A673 (cell line): ENCODE measurements around the gene CLEC4M. TPM values are rescaled to one million over a fixed set of nuclear protein-coding genes. Genes with fewer than 3 reads are reported as not detected.

ENCODE experiments used
- BruUV-seq: library from RNA; stranded (reverse); fragments of 400-500 nt; replicated peaks from 2 replicates; lab custom pipeline; 2021; lab: Mats Ljungman, UMichigan
- CTCF ChIA-PET: fragments of 300-600 bp; sonication (Branson Sonifier 250); formaldehyde crosslinking; loops from one replicate; lab custom pipeline; 2022; ENCODE audit warnings: antibody characterized with exemption; lab: Charles Lee
- POLR2A ChIA-PET: fragments of 300-600 bp; sonication (Branson Sonifier 250); formaldehyde crosslinking; loops from one replicate; lab custom pipeline; 2022; ENCODE audit warnings: antibody characterized with exemption; ENCODE audit not compliant: low non-redundant PET; lab: Charles Lee
- DNase-seq: peaks from one replicate; pipeline ENCODE4 v3.0.0-alpha.2; 2015; ENCODE audit warnings: low spot score
- H3K27ac ChIP-seq: fragments of 200-600 bp; sonication (generic); 2 replicates; pipeline ENCODE4 v1.5.1; 2016; ENCODE audit warnings: mixed run types, low read depth, mild to moderate bottlenecking, mixed read lengths, antibody characterized with exemption, low read length; ENCODE audit not compliant: poor library complexity, severe bottlenecking
- H3K27me3 ChIP-seq: fragments of 200-600 bp; sonication (generic); replicated peaks from 2 replicates; pipeline ENCODE4 v1.6.1; 2017; ENCODE audit warnings: mixed run types, low read depth, mild to moderate bottlenecking, mixed read lengths, antibody characterized with exemption, low read length; ENCODE audit not compliant: insufficient read depth, poor library complexity
- H3K36me3 ChIP-seq: fragments of 200-600 bp; sonication (generic); 2 replicates; pipeline ENCODE4 v1.6.1; 2016; ENCODE audit warnings: mixed run types, mild to moderate bottlenecking, mixed read lengths, antibody characterized with exemption, low read length; ENCODE audit not compliant: insufficient read depth, poor library complexity, severe bottlenecking
- H3K4me1 ChIP-seq: fragments of 200-600 bp; sonication (generic); 2 replicates; pipeline ENCODE4 v1.6.1; 2017; ENCODE audit warnings: mixed run types, mild to moderate bottlenecking, mixed read lengths, antibody characterized with exemption, low read length; ENCODE audit not compliant: insufficient read depth, poor library complexity, severe bottlenecking
- H3K4me3 ChIP-seq: fragments of 200-600 bp; sonication (generic); 2 replicates; pipeline ENCODE4 v1.5.1; 2016; ENCODE audit warnings: low read depth, mixed run types, mild to moderate bottlenecking, mixed read lengths, low read length; ENCODE audit not compliant: poor library complexity, severe bottlenecking
- H3K9me3 ChIP-seq: fragments of 200-600 bp; sonication (generic); 2 replicates; pipeline ENCODE4 v1.6.1; 2016; ENCODE audit warnings: mixed run types, low read depth, mild to moderate bottlenecking, mixed read lengths, antibody characterized with exemption, low read length; ENCODE audit not compliant: poor library complexity, severe bottlenecking
- EZH2 ChIP-seq: fragments of 200-600 bp; sonication (generic); IDR thresholded peaks from 2 replicates; pipeline ENCODE4 v1.6.1; 2017; ENCODE audit warnings: borderline replicate concordance, low read depth, mild to moderate bottlenecking, mixed read lengths, antibody characterized with exemption, low read length; ENCODE audit not compliant: poor library complexity, severe bottlenecking
- intact Hi-C: fragments of 100-400 bp; cut with micrococcal nuclease; formaldehyde crosslinking; loops from one replicate; pipeline ENCODE4 v1.10.0; 2022; ENCODE audit not compliant: unreplicated experiment
- total RNA-seq: library from RNA; stranded (reverse); gene quantifications from 2 replicates; pipeline ENCODE4 v1.2.3, GENCODE V29; 2021
- TF ChIP-seq, protein P1 (sequence below): fragments of 300-800, 200-600 bp; sonication (generic); conservative IDR thresholded peaks from 2 replicates; pipeline ENCODE4 v1.5.1; 2017; ENCODE audit warnings: low read depth, mild to moderate bottlenecking, antibody characterized with exemption, low read length, moderate library complexity, mixed read lengths

Gene CLEC4M
- total RNA-seq, 1 experiment from 2014 or later, result not detected

DNA sequence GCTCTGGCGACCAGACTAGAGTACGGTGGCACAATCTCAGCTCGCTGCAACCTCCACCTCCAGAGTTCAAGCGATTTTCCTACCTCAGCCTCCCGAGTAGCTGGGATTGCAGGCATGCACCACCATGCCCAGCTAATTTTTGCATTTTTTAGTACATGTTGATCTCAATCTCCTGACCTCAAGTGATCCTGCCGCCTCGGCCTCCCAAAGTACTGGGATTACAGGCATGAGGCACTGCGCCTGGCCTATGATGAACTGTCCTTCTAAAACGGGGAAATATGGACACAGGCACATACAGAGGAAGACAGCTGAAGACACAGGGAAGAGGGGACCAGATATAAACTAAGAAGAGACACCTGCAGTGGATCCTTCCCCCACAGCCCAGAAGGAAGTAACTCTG, 12.7 kb downstream of the CLEC4M start:
- intact Hi-C loops, result no loop called here
- CTCF ChIA-PET, result no interaction called here

DNA sequence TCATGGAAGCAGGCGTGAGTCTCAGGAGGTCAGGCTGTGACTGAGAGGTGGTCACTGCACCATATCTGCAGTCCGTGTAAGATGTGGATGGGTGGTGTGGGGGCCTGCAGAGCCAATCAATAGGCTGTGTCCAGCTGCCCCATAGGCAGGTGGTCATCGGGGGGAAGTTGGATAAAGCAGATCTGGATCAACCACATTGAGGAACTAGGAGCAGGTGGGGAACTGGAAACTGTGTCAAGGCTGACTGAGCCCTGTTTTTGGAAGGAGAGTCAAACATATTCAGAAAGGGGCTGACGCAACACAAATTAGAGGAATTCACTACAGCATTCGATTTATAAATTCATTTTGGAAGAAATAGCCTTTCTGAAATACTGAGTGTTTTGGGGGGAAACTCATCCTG, 15.0 kb downstream of the CLEC4M start:
- no peak for DNase-seq
- Histone ChIP-seq H3K4me3 (no peak overlapping the region), H3K9me3 (no peaks in the 10 kb centered on the region), H3K4me1 (peaks cover 3% of the 10 kb centered on the region), H3K27ac (no peak overlapping the region), H3K36me3 (no peaks in the 10 kb centered on the region), H3K27me3 (peaks cover 11% of the 10 kb centered on the region)
- CTCF ChIA-PET, result interaction anchor here (0.9 kb wide), 1 partner anchor 97 kb away, joined by 3 read pairs; the partner anchor contains the start of gene TRAPPC5
- intact Hi-C loops, result no loop called here
- no TSS peak for BruUV-seq
- POLR2A ChIA-PET, result no interaction called here
- TF ChIP-seq, protein P1, sequence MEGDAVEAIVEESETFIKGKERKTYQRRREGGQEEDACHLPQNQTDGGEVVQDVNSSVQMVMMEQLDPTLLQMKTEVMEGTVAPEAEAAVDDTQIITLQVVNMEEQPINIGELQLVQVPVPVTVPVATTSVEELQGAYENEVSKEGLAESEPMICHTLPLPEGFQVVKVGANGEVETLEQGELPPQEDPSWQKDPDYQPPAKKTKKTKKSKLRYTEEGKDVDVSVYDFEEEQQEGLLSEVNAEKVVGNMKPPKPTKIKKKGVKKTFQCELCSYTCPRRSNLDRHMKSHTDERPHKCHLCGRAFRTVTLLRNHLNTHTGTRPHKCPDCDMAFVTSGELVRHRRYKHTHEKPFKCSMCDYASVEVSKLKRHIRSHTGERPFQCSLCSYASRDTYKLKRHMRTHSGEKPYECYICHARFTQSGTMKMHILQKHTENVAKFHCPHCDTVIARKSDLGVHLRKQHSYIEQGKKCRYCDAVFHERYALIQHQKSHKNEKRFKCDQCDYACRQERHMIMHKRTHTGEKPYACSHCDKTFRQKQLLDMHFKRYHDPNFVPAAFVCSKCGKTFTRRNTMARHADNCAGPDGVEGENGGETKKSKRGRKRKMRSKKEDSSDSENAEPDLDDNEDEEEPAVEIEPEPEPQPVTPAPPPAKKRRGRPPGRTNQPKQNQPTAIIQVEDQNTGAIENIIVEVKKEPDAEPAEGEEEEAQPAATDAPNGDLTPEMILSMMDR, result no peak
- no peak for TF ChIP-seq EZH2

More for the DNA sequence above, 12.7 kb downstream of the CLEC4M start:
- no TSS peak for BruUV-seq
- H3K4me3 ChIP-seq, result no peak overlapping the region
- H3K27me3 ChIP-seq, result no peaks in the 10 kb centered on the region
- H3K27ac ChIP-seq, result no peak overlapping the region
- H3K36me3 ChIP-seq, result no peaks in the 10 kb centered on the region
- POLR2A ChIA-PET, result no interaction called here
- DNase-seq, result no peak
- no peaks in the 10 kb centered on the region for H3K9me3 ChIP-seq
- TF ChIP-seq, protein P1, result no peak
- TF ChIP-seq EZH2, result no peak
- peaks cover 8% of the 10 kb centered on the region for H3K4me1 ChIP-seq

- Histone ChIP-seq H3K4me1 (peaks cover 3% of the 10 kb centered on the region), H3K27me3 (peaks cover 18% of the 10 kb centered on the region), H3K4me3 (no peak overlapping the region), H3K27ac (no peak overlapping the region), H3K9me3 (no peaks in the 10 kb centered on the region), H3K36me3 (no peaks in the 10 kb centered on the region)
- TF ChIP-seq EZH2, result no peak
- TF ChIP-seq, protein P1, result no peak
- ChIA-PET CTCF (interaction anchor here (0.7 to 1.0 kb wide), 2 partner anchors 99 to 212 kb away, joined by 4 read pairs; partner anchors contain the start of gene TRAPPC5), POLR2A (interaction anchor here (0.6 kb wide), 1 partner anchor 10 kb away, joined by 11 read pairs; no protein-coding TSS in a partner anchor)
- DNase-seq, result no peak
- BruUV-seq, result no TSS peak
- intact Hi-C loops, result no loop called here
Observed at GRCh38 chr19:7779631-7780486, 16.8 kb downstream of the CLEC4M start.
